ENCODE measurements around the gene ST3GAL5. TPM values are rescaled to one million over a fixed set of nuclear protein-coding genes. Genes with fewer than 3 reads are reported as not detected.

Gene ST3GAL5
- total RNA-seq, 2 experiments from 2014 or later: 7.4 to 11.3 TPM

GRCh38 chr2:85850451-85850850 lies 38.3 kb downstream of the ST3GAL5 start:
- intact Hi-C loops (cut with micrococcal nuclease; ENCODE audit: unreplicated experiment): no loop called here
- BruUV-seq (replicated peaks): no TSS peak
- Histone ChIP-seq H3K4me2 (ENCODE audit: low read length) (no peak overlapping the region), H3K4me3 (ENCODE audit: low read depth, low read length, poor library complexity, severe bottlenecking) (no peak overlapping the region), H3K9me3 (ENCODE audit: low read length) (no peaks in the 10 kb centered on the region; the same call in 1 of the 2 replicates), H3K79me2 (ENCODE audit: insufficient read depth, low read depth, low read length) (no peaks in the 10 kb centered on the region), H3K36me3 (ENCODE audit: insufficient read depth, low read length) (no peaks in the 10 kb centered on the region; the same call in 1 of the 2 replicates), H3K27ac (ENCODE audit: low read depth, low read length, poor library complexity, severe bottlenecking) (no peak overlapping the region), H4K20me1 (ENCODE audit: insufficient read depth, low read length) (no peaks in the 10 kb centered on the region), H2AFZ (ENCODE audit: low read length) (no peak overlapping the region), H3K4me1 (ENCODE audit: insufficient read depth, low read length, poor library complexity, severe bottlenecking) (peaks cover 16% of the 10 kb centered on the region), H3K9me2 (ENCODE audit: insufficient read depth, low read length) (no peaks in the 10 kb centered on the region)
- no peak for TF ChIP-seq CTCF (conservative IDR thresholded peaks at IDR 0.05; ENCODE audit: low read length)
- TF ChIP-seq EZH2phosphoT487 (IDR thresholded peaks at IDR 0.05; ENCODE audit: borderline replicate concordance, low read depth, low read length): no peak
- CTCF ChIA-PET (ENCODE audit: unreplicated experiment): no interaction called here
- POLR2A ChIA-PET: interaction anchor here (1.0 kb wide), 1 partner anchor 811 kb away, joined by 4 read pairs; no protein-coding TSS in a partner anchor
- DNase-seq (ENCODE audit: low spot score): no peak

GRCh38 chr2:85847051-85847588 lies 41.7 kb downstream of the ST3GAL5 start:
- BruUV-seq (replicated peaks): no TSS peak
- no peaks in the 10 kb centered on the region for H3K36me3 ChIP-seq (ENCODE audit: insufficient read depth, low read length)
- no peak overlapping the region for H3K4me3 ChIP-seq (ENCODE audit: low read depth, low read length, poor library complexity, severe bottlenecking)
- DNase-seq (ENCODE audit: low spot score): no peak
- H3K9me3 ChIP-seq (ENCODE audit: low read length): no peaks in the 10 kb centered on the region
- no peaks in the 10 kb centered on the region for H4K20me1 ChIP-seq (ENCODE audit: insufficient read depth, low read length)
- no peaks in the 10 kb centered on the region for H3K79me2 ChIP-seq (ENCODE audit: insufficient read depth, low read depth, low read length)
- TF ChIP-seq EZH2phosphoT487 (IDR thresholded peaks at IDR 0.05; ENCODE audit: borderline replicate concordance, low read depth, low read length) (no peak), CTCF (conservative IDR thresholded peaks at IDR 0.05; ENCODE audit: low read length) (no peak)
- intact Hi-C loops (cut with micrococcal nuclease; ENCODE audit: unreplicated experiment): no loop called here
- H2AFZ ChIP-seq (ENCODE audit: low read length): no peak overlapping the region
- H3K27ac ChIP-seq (ENCODE audit: low read depth, low read length, poor library complexity, severe bottlenecking): no peak overlapping the region
- no peaks in the 10 kb centered on the region for H3K9me2 ChIP-seq (ENCODE audit: insufficient read depth, low read length)
- POLR2A ChIA-PET: no interaction called here
- H3K4me1 ChIP-seq (ENCODE audit: insufficient read depth, low read length, poor library complexity, severe bottlenecking): no peaks in the 10 kb centered on the region
- CTCF ChIA-PET (ENCODE audit: unreplicated experiment): no interaction called here
- no peak overlapping the region for H3K4me2 ChIP-seq (ENCODE audit: low read length)

DNA sequence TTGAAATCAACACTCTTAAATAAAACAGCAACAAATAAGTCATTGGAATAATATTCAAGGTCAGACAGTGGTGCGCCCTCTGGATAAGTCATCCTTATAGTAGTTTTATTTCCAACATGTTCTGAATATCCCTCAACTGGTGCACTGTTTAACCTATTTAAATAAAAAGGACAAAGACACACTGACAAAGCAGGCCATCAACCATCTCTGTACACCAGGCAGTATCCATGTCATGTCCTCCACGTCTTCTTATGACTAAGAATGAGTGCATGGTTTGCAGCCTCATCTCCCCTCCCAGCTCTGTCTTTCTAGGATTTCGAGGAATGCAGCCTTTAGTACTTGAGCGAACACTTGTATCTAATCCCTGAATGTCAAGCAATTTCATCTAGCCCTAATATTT lies 42.4 kb downstream of the ST3GAL5 start:
- Histone ChIP-seq H3K36me3 (ENCODE audit: insufficient read depth, low read length) (no peaks in the 10 kb centered on the region), H3K27ac (ENCODE audit: low read depth, low read length, poor library complexity, severe bottlenecking) (no peak overlapping the region), H3K79me2 (ENCODE audit: insufficient read depth, low read depth, low read length) (no peaks in the 10 kb centered on the region), H2AFZ (ENCODE audit: low read length) (no peak overlapping the region), H4K20me1 (ENCODE audit: insufficient read depth, low read length) (no peaks in the 10 kb centered on the region), H3K4me1 (ENCODE audit: insufficient read depth, low read length, poor library complexity, severe bottlenecking) (no peaks in the 10 kb centered on the region), H3K4me3 (ENCODE audit: low read depth, low read length, poor library complexity, severe bottlenecking) (no peak overlapping the region), H3K9me3 (ENCODE audit: low read length) (no peaks in the 10 kb centered on the region), H3K4me2 (ENCODE audit: low read length) (no peak overlapping the region), H3K9me2 (ENCODE audit: insufficient read depth, low read length) (no peaks in the 10 kb centered on the region)
- DNase-seq (ENCODE audit: low spot score): no peak
- CTCF ChIA-PET (ENCODE audit: unreplicated experiment): no interaction called here
- POLR2A ChIA-PET: no interaction called here
- intact Hi-C loops (cut with micrococcal nuclease; ENCODE audit: unreplicated experiment): no loop called here
- TF ChIP-seq EZH2phosphoT487 (IDR thresholded peaks at IDR 0.05; ENCODE audit: borderline replicate concordance, low read depth, low read length) (no peak), CTCF (conservative IDR thresholded peaks at IDR 0.05; ENCODE audit: low read length) (no peak)
- no TSS peak for BruUV-seq (replicated peaks)

Data from OCI-LY7 (cell line).